ENCODE results near the gene TMEM245. TPM values are rescaled to one million over a fixed set of nuclear protein-coding genes. Genes with fewer than 3 reads are reported as not detected.

Gene TMEM245
- total RNA-seq, 1 experiment from 2014 or later = 34.8 TPM

DNA sequence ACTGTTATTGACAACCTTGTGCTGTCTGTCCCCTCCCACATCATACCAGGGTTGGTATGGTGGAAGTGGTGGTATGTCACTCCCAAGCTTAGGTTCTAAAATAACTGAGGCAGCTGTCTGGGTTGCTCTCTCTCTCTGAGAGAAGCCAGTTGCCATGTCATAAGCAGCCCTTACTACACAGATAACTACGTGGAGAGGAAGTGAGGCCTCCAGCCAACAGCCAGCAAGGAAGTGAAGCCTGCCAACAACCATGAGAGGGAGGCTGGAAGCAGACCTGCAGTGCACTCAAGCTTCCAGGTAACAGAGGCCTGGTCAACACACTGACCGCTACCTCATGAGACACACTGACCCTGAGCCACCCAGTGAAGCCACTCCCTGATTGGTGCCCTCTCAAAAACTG is 125.1 kb downstream of the TMEM245 start (continued):
- TF ChIP-seq, protein P1, sequence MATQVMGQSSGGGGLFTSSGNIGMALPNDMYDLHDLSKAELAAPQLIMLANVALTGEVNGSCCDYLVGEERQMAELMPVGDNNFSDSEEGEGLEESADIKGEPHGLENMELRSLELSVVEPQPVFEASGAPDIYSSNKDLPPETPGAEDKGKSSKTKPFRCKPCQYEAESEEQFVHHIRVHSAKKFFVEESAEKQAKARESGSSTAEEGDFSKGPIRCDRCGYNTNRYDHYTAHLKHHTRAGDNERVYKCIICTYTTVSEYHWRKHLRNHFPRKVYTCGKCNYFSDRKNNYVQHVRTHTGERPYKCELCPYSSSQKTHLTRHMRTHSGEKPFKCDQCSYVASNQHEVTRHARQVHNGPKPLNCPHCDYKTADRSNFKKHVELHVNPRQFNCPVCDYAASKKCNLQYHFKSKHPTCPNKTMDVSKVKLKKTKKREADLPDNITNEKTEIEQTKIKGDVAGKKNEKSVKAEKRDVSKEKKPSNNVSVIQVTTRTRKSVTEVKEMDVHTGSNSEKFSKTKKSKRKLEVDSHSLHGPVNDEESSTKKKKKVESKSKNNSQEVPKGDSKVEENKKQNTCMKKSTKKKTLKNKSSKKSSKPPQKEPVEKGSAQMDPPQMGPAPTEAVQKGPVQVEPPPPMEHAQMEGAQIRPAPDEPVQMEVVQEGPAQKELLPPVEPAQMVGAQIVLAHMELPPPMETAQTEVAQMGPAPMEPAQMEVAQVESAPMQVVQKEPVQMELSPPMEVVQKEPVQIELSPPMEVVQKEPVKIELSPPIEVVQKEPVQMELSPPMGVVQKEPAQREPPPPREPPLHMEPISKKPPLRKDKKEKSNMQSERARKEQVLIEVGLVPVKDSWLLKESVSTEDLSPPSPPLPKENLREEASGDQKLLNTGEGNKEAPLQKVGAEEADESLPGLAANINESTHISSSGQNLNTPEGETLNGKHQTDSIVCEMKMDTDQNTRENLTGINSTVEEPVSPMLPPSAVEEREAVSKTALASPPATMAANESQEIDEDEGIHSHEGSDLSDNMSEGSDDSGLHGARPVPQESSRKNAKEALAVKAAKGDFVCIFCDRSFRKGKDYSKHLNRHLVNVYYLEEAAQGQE (IDR thresholded peaks at IDR 0.05; ENCODE audit: low read depth) = no peak
- TF ChIP-seq SP1 (IDR thresholded peaks at IDR 0.05; ENCODE audit: low read depth) (no peak), YY1 (IDR thresholded peaks at IDR 0.05; ENCODE audit: extremely low read depth, insufficient replicate concordance, low read depth, low read length) (no peak), EZH2 (IDR thresholded peaks at IDR 0.05) (no peak), TCF7L2 (IDR thresholded peaks at IDR 0.05; ENCODE audit: borderline replicate concordance, extremely low read depth, insufficient read depth, insufficient read length) (no peak)

DNA sequence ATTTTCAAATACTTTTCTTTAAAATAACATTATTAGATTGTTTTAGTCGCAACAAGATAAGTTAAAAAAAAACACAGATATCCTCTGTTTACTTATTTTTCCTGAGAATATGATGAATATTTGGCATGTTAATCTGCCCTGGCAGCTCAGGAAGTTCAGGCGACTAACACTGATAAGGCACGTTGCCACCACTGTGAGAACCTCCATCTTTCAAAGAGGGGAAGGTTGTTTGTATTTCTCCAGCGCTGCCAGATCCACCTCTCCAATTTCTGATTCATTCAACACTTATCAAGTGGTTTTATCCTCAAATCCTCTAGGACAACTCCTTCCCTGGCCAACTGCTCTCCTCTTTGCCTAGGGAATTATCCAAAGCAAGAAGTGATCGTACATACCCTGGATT is 128.3 kb downstream of the TMEM245 start:
- ChIA-PET CTCF (no interaction called here), RAD21 (ENCODE audit: low non-redundant PET in 1 of 2, low total read pairs in 2 of 2, uncharacterized antibody in 2 of 2, unreplicated experiment in 2 of 2) (no interaction called here), POLR2A (no interaction called here)
- H3K27me3 ChIP-seq (ENCODE audit: insufficient read depth, low read length) = no peaks in the 10 kb centered on the region
- no peaks in the 10 kb centered on the region; the same call in 1 of the 2 replicates for H4K20me1 ChIP-seq (ENCODE audit: insufficient read depth)
- H3K4me2 ChIP-seq (ENCODE audit: low read length) = no peak overlapping the region
- no peak overlapping the region for H3K4me3 ChIP-seq (replicated peaks in 1 of 2; ENCODE audit: low read depth in 1 of 2, low read length in 2 of 2)
- H3K79me2 ChIP-seq (ENCODE audit: insufficient read depth, low read length) = peaks cover 46% of the 10 kb centered on the region
- no peak overlapping the region for H3K9ac ChIP-seq (ENCODE audit: low read length)
- H3K4me1 ChIP-seq (ENCODE audit: control insufficient read depth in 1 of 2, insufficient read depth in 2 of 2, low read length in 2 of 2) = no peaks in the 10 kb centered on the region
- no TSS peak for BruUV-seq (replicated peaks)
- H3K36me3 ChIP-seq (ENCODE audit: control insufficient read depth in 1 of 2, insufficient read depth in 2 of 2, low read length in 2 of 2) = peaks cover 9 to 30% of the 10 kb centered on the region in 2 experiments; a peak in 3 of 4 replicates
- no peaks in the 10 kb centered on the region for H3K9me2 ChIP-seq (ENCODE audit: insufficient read depth)
- H3K9me3 ChIP-seq (ENCODE audit: control insufficient read depth in 1 of 2, insufficient read depth in 1 of 2, low read depth in 1 of 2, low read length in 2 of 2) = no peaks in the 10 kb centered on the region; a peak in 1 of 4 replicates
- no peak overlapping the region for H3K27ac ChIP-seq (ENCODE audit: low read depth, low read length)
- intact Hi-C loops (cut with micrococcal nuclease) = no loop called here
- DNase-seq (ENCODE audit: low read depth, low spot score) (no peak), ATAC-seq (no peak)
- no peak overlapping the region for H2AFZ ChIP-seq (ENCODE audit: low read depth, low read length, poor library complexity, severe bottlenecking)
- no peak for TF ChIP-seq RAD21 (IDR thresholded peaks at IDR 0.05; ENCODE audit: low read depth)
- TF ChIP-seq EZH2phosphoT487 (IDR thresholded peaks at IDR 0.05; ENCODE audit: borderline replicate concordance) = no peak
- no peak for TF ChIP-seq SP1 (IDR thresholded peaks at IDR 0.05; ENCODE audit: low read depth)
- TF ChIP-seq ZFX (IDR thresholded peaks at IDR 0.05) = no peak
- no peak for TF ChIP-seq POLR2AphosphoS5 (IDR thresholded peaks at IDR 0.05; ENCODE audit: low read depth, low read length)
- no peak for TF ChIP-seq ZNF274 (IDR thresholded peaks at IDR 0.05; ENCODE audit: low read depth, low read length)
- TF ChIP-seq CBX3 (IDR thresholded peaks at IDR 0.05; ENCODE audit: low read depth) = no peak
- no peak for TF ChIP-seq FOSL1 (IDR thresholded peaks at IDR 0.05; ENCODE audit: low read depth)
- TF ChIP-seq, protein P2, sequence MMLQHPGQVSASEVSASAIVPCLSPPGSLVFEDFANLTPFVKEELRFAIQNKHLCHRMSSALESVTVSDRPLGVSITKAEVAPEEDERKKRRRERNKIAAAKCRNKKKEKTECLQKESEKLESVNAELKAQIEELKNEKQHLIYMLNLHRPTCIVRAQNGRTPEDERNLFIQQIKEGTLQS (IDR thresholded peaks at IDR 0.05) = no peak
- no peak for TF ChIP-seq SIN3A (IDR thresholded peaks at IDR 0.05; ENCODE audit: low read depth)
- TF ChIP-seq, protein P3, sequence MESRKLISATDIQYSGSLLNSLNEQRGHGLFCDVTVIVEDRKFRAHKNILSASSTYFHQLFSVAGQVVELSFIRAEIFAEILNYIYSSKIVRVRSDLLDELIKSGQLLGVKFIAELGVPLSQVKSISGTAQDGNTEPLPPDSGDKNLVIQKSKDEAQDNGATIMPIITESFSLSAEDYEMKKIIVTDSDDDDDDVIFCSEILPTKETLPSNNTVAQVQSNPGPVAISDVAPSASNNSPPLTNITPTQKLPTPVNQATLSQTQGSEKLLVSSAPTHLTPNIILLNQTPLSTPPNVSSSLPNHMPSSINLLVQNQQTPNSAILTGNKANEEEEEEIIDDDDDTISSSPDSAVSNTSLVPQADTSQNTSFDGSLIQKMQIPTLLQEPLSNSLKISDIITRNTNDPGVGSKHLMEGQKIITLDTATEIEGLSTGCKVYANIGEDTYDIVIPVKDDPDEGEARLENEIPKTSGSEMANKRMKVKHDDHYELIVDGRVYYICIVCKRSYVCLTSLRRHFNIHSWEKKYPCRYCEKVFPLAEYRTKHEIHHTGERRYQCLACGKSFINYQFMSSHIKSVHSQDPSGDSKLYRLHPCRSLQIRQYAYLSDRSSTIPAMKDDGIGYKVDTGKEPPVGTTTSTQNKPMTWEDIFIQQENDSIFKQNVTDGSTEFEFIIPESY (IDR thresholded peaks at IDR 0.05; ENCODE audit: extremely low read depth, insufficient replicate concordance, low read length) = no peak
- TF ChIP-seq YY1 (IDR thresholded peaks at IDR 0.05; ENCODE audit: extremely low read depth, insufficient replicate concordance, low read depth, low read length) = no peak
- TF ChIP-seq EGR1 (IDR thresholded peaks at IDR 0.05; ENCODE audit: low read depth) = no peak
- TF ChIP-seq ELF1 (IDR thresholded peaks at IDR 0.05; ENCODE audit: borderline replicate concordance, low read depth) = no peak
- TF ChIP-seq SRF (IDR thresholded peaks at IDR 0.05; ENCODE audit: low read depth) = no peak
- no peak for TF ChIP-seq JUND (IDR thresholded peaks at IDR 0.05)
- TF ChIP-seq, protein P4, sequence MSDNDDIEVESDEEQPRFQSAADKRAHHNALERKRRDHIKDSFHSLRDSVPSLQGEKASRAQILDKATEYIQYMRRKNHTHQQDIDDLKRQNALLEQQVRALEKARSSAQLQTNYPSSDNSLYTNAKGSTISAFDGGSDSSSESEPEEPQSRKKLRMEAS (IDR thresholded peaks at IDR 0.05) = no peak
